GM08714 (cell line): ENCODE measurements around the gene BOLA2.
"Not testable (repeated sequence)": the region's sequence is repeated elsewhere in the genome, so short reads cannot be mapped to it uniquely, and the experiment has no call there.

Experiments used
- H3K4me3 ChIP-seq: fragments of 200-500 bp; sonication (Bioruptor generic); 2 replicates; pipeline ENCODE4 v1.5.1; 2014; ENCODE audit warnings: mild to moderate bottlenecking, low read length, inconsistent platforms

The BOLA2 gene

DNA sequence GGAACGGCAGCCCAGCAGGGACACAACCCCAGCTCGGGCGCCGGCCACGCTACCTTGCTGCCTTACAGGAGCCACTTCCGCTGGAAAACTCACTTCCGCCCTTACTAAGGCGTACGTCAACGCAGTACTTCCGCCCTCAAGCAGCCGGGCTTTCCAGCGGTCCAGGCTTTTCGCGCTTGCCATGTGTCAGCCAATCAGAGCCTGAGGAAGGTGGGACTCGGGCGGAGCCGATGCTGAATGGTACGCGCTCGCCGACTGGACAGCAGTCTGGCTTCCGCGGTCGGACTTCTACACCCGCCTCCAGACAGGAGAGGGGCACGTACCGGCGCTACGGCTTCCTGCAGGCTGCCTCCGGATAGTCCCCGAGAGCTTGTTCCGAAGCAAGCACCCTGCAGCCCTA, at the start of gene BOLA2, which contains the start of gene SLX1B:
Gene BOLA2 (minus strand): TSS at position 83 of the 400 bp plus-strand sequence. CDS start 98 bp downstream, outside the sequence.
Gene SLX1B (plus strand): TSS at position 265 of the 400 bp plus-strand sequence.
- not testable (repeated sequence) for H3K4me3 ChIP-seq

DNA sequence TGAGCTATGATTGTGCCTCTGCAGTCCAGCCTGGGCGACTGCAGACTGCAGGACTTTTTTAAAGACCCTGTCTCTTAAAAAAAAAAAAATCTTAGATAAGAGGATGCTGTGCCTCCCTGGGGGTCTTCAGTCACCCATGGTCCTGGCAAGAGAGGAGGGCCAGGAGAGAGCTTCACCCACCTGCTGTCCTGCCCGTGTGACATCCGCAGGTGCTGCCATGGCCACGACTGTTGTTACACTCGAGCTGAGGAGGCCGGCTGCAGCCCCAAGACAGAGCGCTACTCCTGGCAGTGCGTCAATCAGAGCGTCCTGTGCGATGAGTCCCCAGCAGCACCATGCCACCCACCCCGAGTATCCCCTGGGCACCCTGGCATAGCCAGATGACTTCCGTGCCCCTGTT, 28.1 kb upstream of the BOLA2 start:
- not testable (repeated sequence) for H3K4me3 ChIP-seq

DNA sequence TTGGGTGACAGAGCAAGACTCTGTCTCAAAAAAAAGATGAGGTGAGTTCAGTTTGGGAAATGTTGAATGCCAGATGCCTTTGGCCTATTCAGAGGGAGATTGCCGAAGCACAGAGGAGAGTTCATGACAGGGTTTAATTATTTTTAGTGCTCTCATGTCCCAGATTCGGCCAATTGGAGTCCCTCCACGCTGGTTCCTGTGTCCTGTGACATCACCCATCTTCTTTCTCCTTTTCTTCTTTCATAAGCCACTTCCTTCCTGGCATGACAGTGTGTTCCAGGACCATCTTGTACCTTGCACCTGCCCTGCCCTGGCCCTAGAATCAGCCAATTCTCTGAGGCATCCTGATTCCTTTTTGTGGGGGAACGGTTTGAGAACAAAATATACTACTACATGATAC, 17.9 kb upstream of the BOLA2 start:
- H3K4me3 ChIP-seq = not testable (repeated sequence)

DNA sequence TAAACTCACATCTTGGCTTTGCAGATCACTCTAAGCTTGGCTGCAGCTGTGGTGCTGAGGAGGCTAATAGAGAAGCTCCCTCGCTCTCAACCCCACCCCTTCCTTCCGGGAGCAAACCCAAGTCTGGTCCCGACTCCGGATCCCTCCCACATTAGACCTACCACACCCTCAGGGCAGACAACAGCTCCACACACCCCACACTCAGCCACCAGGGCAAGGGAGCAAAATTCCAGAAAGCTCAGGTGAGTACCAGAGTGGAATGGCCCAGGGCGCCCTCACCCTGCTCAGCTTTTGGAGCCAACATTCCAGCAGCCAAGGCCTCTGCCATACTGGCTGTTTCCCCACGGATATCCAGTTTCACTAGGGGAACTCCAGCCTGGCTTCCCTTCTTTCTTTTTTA, 15.5 kb upstream of the BOLA2 start:
- H3K4me3 ChIP-seq = not testable (repeated sequence)

DNA sequence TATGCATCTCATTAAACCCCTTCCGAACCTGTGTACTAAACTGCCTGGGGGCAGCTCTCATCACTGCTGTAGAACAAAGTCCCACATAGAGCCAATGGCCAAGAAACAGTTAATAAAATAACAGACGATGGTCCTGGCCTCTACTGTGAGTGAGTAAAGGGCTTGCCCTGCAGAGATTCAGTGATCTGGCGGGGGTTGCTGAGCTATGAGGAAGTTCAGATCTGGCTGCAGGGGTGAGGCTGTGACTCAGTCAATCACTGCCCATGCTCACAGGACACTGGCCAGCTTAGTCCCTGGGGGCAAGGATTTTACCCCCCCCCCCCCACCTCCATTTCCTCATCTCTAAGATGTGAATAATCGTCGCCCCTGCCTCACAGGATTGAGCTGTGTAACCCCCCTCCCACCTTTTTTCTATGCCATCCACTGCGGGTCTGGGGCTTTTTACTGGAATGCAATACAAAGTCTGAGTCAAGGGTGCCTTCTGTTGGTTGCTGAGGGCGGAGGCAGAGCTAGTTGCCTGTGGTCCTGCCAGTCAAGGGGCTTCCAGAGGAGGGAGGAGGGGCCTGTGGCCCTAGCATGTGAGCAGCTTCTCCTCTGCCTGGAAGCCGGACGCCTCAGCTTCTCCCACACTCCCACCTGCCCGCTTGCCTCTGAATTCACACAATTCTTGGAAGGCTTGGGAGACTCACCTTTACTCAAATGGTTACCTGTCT, 13.7 kb upstream of the BOLA2 start:
- H3K4me3 ChIP-seq = not testable (repeated sequence)

DNA sequence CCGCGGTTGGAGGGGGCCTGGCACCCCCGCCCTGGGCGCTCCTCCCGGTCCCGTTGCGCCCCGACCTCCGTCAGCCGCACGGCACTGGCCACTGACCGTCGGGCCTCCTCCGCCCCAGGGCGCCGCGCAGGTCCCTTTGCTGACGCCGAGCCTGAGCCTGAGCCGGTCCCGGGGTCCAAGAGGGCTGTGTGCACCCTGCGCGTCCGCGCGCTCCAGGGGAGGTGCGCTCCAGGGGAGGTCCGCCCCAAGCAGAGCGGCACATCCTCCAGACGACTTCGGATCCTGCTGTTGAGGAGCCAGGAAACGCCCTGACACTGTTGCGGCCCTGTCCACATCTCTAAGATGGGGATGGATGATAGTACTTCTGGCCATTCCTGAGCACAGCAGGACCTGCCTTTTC, 12.8 kb upstream of the BOLA2 start:
- not testable (repeated sequence) for H3K4me3 ChIP-seq

DNA sequence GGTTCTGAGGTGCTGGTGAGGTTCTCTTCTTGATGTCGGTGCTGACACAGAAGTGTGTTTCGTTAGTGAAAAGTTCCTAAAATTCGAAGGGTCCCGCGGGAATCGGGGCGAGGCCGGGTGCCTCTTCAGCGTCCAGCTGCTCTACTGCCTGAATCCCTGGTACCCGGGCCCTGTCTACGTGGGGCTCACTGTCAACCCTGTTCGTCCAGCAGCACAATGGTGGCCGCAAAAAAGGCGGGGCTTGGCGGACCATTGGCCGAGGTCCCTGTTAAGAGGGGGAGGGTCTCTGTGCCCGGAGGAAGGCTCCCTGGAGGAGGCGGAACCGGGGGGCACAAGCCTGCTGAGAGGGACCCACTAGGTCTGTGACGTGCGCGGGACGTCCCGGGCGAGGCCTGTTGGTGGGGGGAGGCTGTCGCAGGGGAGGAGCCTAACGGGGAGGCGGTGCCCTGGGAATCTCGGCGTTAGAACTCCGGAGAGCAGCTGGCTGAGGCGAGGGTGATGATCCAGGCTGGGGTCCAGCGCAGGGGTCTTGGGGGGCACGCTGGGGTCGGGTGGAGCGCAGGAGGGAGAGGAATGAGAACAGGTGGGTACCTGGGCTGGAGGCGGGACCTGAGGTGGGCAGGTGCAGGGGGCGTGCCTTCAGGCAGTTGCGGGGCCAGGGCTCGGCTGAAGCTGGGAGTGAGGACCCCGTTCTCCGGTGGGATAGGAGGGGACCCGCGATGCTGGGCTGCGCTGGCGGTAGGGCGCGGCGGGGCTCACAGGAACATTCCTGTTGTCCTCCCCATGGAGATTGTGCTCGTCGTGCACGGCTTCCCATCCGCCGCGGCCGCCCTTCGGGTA, 12.1 kb upstream of the BOLA2 start:
- H3K4me3 ChIP-seq = not testable (repeated sequence)

DNA sequence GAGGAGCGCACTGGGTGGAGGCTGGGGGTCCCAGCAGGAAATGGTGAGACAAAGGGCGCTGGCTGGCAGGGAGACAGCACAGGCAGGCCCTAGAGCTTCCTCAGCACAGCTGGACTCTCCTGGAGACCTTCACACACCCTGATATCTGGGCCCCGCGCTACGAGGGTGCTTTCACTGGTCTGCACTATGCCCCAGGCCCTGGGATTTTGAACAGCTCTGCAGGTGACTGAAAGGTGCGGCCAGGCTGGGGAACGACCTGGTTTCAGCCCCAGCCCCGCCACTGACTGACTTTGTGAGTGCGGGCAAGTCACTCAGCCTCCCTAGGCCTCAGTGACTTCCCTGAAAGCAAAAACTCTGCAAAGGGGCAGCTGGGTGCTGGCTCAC, 6.5 kb upstream of the BOLA2 start:
- H3K4me3 ChIP-seq = not testable (repeated sequence)

DNA sequence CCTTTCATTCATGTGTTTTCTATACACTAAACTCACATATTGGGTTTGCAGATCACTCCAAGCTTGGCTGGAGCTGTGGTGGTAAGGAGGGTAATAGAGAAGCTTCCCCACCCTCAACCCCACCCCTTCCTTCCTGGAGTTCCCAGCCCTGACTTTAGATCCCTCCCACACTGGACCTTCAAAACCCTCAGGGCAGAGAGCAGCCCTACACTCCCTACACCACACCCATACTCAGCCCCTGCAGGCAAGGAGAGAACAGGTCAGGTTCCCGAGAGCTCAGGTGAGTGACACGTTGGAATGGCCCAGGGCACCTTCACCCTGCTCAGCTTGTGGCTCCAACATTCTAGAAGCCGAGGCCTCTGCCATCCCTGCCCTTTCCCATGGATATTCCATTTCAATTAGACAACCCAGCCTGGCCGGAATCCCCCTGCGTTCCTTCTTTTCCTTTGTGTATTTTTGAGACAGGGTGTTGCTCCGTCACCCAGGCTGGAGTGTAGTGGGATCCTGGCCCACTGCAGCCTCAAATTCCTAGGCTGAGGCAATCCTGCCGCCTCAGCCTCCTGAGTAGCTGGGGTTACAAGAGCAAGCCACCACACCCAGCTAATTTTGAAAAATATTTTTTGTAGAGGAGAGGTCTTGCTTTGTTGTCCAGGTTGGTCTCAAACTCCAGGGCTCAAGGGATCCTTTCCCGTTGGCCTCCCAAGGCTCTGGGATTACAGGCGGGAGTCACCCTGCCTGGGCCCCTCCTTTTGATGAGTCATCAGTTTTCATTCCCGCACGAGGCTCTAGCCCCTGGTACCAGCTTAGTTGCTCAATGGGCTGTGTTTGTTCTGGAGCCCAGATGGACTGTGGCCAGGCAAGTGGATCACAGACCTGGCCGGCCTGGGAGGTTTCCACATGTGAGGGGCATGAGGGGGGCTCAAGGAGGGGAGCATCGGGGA, 5.8 kb upstream of the BOLA2 start, which contains the start of gene SULT1A4:
Gene SULT1A4 (plus strand): TSS at position 208 of the 941 bp plus-strand sequence. CDS start 1,473 bp downstream, outside the sequence.
- not testable (repeated sequence) for H3K4me3 ChIP-seq

DNA sequence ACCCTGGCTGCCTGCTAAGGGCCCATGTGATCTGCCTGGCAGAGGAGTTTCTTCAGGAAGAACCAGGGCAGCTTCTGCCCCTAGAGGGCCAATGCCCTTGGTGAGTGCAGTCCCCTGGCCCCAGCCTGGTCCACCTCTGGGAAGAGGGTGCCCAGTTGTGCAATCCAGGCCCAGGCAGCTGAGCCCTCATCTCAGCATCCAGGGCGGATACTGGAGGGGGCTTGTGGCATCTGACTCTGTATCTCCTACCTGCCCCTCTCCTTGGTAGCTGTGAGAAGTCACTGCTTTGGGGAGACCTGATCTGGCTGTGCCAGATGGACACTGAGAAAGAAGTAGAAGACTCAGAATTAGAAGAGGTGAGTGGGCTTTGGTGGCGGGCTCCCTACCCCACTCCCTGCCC, 3.5 kb upstream of the BOLA2 start:
- H3K4me3 ChIP-seq = not testable (repeated sequence)

DNA sequence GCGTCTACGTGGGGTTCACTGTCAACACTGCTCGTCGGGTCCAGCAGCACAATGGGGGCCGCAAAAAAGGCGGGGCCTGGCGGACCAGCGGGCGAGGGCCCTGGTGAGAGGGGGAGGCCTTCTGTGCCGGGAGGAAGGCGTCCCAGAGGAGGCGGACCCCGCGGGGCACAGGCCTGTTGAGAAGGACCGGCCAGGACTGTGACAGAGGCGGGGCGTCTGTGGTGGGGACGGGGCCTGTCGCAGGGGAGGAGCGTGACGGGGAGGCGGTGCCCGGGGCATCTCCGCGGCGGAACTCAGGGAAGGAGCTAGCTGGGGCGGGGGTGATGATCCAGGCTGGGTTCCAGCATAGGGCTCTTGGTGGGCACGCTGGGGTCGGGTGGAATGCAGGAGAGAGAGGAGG, 677 bp upstream of the BOLA2 start:
- not testable (repeated sequence) for H3K4me3 ChIP-seq

DNA sequence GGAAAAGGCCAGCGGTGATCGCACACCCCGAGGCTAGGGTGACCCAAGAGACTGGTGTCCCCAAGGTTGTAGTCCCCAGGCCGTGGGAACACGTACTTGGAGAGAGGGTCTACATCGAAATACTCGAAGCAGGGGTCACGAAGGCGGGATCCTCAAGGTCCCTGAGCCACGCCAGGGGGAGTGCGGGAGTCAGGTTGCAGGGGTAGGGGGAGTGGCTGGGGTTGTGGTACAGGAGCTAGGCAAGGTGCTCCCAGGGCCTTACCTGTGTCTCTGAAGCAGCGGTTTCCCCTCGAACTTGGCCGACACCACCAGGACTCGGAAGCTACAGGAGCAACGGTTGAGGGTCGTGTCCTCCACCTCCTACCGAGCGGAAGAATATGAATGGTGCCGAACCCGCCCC, 397 bp downstream of the BOLA2 start:
- not testable (repeated sequence) for H3K4me3 ChIP-seq

DNA sequence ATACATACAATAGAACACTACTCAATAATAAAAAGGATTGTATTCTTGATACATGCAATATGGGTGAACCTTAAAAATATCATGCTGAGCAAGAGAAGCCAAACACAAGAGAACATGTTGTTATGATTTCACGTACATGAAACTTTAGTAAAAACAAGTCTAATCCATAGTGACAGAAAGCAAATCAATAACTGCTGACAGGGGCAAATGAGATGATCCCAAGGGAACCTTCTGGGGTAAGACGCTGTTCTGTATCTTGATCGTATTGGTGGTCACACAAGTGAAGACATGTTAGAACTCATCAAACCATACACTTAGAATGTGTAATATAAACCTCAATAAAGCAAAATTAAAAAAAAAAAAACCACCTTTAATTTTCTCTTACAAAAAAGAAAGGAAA, 28.8 kb downstream of the BOLA2 start:
- not testable (repeated sequence) for H3K4me3 ChIP-seq

DNA sequence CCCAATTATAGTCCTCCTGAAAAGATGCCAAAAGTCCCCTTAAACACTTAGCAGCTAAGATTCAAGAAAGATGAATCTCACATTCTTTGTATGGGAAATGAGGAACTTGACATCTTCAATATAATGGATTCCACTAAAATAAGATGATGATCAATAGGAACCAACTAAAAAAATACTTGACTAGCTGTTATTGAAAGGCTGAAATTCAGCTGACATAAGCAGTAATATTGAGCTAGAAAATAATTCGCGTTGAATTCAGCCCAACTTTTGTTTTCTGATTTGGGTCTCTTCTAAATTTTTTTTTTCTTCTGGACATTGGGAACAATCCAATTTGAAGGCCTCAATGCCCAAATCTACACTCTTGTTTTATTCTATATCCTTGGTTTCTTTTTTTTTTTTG, 30.6 kb downstream of the BOLA2 start:
- not testable (repeated sequence) for H3K4me3 ChIP-seq

DNA sequence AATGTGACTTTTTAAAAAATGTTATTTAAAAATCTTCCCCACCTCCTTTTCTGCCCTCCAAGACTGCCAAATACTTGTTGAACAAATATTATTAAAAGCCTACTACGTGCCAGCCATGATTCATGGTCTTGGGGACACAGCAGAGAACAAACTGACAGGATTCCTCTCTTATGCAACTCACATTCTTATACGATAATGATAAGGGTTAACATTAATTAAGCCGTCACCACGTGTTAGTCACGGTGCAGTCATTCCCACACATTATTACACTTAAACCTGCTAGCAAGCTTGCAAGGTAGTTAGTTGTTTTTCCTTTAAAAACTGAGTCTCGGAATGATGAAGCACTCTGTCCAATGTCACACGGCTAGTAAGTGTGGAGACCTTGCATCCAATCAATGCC, 48.9 kb downstream of the BOLA2 start:
- H3K4me3 ChIP-seq = not testable (repeated sequence)
